Fibroblast of skin of scalp (primary cell): ENCODE data around the gene ALDH3A1.

Experiments used
- DNase-seq: peaks from one replicate; pipeline ENCODE4 v3.0.0-alpha.2; 2013

ALDH3A1 gene

DNA sequence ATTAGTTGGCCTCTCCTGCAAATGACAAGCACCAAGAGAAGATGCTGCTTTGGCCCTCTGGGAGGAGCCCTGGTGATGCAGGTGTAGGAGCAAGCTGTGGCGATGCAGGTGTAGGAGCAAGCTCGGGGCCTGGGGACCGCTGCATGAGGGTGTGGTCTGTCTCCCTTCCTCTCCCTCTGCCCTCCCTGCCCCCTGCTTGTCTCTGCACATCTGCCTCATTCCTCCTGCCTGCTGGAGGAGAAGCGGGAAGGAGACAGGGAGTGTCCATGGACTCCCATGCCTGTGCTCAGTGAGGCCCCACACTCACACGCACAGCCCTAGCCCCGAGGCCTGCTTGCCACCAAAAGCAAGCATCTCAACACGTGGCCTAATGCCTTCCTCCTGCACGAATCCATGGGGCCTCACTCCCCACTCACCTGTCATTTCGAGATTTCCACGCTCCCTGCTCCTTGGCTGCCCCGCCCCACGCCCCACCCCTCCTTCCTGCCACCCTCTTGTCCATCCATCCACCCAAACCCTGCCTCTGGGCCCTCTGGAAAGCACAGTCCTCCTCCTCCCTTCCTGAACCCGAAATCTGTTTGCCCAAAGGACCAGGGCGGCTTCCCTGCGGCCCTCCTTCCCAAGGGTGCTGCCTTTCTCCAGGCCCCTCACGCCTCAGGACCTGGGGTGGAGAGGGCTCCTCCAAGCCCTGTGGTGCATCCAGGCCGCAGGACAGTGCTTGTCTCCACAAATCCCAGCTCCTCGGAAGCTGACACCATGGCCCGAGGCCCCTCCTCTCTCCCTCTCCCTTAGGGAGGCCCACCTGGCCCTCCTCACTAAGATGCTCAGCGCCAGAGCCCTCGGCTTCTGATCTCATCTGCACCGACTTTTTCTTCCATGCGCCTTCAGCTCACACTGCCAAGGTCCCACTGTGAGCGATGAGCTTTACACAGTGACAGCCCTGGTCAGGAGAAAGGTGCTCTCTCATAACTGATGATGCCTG lies 11.8 kb upstream of the ALDH3A1 start:
- no peak for DNase-seq

DNA sequence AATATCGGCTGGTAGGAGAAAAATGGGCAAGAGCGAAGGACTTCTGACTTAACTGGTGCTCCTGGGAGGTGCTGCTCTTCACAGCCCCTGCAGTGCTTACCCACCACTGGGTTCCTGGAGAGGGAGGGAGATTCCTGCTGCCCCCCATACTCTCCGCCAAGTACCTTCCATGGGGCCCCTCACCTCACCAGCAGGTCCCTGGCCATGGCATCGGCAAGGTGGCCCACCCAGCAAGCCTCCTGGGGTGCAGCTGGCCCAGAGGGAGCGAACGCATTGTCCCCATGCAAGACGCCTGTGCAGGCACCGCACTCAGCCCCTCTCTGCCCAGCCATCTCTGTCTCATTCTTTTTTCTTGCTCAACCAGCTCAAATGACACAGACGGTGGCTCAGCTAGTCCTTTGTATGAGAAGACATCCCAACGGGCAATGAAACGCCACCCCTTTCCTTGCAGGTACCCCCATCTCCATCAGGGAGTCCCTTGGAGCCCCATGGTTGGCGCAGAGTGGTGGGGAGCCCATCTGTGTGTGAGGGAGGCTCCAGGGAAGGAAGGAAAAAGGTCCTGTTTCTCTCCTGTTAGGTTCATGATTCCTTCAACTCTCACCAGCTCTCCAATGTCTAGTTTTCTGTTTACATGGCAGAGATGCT lies 9.6 kb upstream of the ALDH3A1 start:
- no peak for DNase-seq

DNA sequence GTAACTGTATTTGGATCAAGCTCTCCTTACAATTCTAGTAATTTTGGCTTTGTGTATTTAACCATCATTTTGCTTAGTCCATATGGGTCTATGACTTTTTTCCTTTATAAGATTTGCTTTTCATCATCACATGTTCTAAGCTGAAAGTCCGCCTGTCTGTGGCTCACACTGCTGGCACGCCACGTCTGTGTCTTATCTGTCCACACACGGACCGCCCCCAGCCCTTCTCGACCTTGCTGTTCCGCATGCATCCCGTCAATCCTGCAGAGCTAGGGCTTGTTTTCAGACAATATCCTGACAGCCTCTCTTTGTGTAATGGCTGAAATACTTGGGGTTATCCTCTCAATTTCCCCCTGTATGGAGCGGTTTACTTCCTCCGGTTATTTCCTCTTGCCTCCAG lies 8.4 kb upstream of the ALDH3A1 start:
- DNase-seq, result no peak

DNA sequence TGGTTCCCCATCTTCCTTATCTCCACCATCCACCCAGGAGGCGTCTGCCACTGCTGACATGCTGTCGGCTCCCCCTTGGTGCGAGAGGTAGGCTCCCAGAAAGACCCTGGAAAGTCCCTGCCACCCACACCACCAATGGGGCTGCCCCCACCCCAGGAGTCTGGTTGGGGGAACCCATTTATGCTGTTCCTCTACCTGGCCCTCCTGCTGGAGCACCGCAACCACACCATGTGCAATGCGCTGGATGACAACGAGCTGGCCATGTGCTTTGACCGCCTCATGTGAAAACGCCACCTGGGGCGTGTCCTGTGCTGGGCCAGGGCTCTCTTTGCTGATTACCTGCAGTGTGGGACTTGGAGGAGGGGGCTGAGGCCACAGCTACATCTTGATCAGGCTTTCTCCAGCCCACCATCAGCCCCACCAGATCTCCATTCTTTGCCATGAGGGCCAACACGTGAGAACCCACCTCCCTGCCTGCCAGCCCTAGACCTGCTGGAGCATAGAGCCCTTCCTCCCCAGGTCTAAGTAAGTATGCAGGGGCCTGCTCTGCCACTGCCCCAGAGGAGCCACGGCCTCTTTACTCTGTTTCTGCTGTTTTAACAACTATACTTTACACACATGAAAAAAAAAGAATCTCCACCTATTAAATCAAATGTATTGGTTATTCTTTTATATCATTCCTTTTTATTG lies 7.9 kb upstream of the ALDH3A1 start:
- no peak for DNase-seq

DNA sequence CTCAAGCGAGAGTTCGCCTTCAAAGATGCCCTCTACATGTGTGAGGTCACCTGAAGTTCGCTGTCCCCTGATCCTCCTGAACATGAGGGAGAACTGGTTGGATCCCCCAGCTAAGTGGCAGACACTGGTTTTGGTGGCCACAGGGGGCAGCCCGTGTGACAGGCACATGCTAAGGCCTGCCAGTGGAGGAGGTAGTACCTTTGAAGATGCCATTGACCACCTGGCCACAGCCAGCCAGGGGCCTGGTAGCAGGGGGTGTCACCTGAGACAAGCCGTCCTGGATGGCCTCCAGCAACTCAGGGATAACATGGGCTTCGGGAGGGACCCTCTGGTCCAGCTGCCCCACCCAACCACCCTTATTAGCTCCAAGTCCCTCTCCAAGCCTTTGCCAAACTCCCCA lies 7.3 kb upstream of the ALDH3A1 start:
- DNase-seq, result no peak

DNA sequence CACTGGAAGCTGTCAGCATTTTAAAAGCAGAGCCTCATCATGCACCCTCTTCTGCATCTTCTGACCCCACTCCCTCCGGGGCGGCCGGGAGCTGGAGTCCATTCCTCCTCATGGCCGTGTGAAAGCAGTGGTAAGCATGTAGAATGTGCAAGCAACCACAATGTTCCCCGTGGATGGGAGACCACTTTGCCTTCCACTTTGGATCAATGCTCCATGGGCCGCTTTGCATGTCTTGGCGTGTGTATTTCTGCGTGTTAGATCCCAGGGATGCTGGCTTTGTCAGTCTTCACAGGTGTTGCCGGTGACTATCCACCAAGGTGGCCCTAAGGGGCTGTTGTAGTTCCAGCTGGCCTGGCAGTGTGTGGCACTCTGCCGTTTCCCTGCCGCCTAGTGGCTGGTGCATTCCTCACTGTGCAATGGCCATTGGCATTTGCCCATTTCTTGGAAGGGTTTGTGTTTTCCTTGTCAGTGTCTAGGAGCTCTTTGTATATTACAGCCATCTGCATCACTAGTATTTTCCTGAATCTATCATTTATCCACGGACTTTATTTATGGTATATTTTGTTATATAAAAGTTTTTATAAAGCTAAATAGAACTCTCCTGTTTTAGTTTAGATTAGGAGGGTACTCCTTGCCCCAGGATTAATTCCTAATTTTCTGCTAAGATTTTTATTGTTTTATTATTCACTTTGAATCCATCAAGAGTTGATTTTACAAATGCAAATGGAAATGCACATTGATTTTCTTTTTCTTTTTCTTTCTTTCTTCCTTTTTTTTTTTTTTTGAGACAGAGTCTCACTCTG lies 5.8 kb upstream of the ALDH3A1 start:
- DNase-seq, result peak; percentile 7

DNA sequence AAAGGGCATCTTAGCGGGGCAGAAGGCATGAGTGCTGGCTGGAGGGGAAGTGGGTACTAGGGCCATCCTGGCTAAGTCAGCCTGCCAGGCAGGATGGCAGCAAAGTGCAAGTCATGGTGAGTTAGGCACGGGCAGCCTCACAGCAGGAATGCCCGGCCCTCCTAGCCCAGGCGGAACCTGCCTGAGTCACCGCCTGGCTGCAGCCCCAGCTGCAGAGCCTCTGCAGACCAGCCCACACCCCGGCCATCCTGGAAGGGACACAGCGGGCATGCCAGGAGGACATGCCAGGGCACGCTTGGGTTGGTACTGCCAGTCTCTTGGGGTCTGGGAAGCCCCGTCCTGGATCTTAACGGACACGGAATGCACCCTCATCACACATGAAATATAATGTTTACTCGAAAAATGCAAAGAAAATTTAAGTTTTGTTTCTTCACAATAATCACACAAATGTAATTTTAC lies 5.0 kb upstream of the ALDH3A1 start:
- peak; percentile 49 for DNase-seq

DNA sequence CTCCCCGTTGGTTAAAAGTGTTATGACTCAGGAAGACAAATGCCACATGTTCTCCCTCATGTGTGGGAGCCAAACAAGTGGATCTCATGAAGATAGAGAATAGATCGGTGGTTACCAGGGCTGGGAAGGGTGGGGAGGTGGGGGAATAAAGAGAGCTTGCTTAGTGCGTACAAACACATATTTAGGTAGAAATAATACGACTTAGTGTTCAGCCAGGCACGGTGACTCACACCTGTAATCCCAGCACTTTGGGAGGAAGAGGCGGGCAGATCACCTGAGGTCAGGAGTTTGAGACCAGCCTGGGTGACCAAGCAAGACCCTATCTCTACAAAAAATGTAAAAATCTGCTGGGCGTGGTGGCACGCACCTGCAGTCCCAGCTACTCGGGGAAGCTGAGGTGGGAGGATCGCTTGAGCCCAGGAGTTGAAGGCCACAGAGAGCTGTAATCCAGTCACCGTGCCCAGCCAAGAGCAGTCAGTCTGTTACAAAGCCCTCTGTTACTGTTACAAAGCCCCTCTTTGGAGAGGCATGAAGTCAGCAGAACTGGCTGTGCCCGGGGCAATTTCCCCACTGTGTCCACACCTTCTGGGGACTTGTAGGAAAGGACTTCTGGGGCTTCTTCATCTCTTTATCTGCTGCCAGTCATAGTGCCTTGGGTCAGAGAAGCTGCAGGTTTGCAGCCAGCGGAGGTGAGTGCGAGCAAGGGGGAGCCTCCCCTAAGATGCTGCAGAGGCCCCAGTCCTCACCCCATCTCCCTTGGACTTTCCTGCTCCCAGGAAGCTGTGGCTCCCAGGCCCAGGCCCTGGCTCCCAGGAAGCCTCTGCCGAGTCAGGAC lies 4.3 kb upstream of the ALDH3A1 start:
- DNase-seq, result no peak

DNA sequence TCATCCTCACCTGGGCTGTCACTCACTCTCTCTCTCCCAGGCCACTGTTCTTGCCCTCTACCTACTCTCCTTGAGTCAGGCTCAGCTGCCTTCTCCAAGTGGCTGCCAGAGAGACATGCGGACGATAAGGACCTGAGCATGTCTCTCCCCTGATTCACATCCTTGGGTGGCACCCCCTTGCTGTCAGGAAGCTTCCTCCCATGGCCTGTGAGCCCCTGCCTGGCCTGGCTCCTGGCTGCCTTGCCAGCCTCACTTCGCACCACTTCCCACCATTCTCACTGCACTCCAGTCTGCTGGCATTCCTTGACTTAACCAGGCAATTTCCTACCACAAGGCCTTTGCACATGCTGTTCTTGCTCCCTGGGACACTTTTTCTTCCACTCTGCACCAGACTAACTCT lies 2.7 kb upstream of the ALDH3A1 start:
- no peak for DNase-seq

DNA sequence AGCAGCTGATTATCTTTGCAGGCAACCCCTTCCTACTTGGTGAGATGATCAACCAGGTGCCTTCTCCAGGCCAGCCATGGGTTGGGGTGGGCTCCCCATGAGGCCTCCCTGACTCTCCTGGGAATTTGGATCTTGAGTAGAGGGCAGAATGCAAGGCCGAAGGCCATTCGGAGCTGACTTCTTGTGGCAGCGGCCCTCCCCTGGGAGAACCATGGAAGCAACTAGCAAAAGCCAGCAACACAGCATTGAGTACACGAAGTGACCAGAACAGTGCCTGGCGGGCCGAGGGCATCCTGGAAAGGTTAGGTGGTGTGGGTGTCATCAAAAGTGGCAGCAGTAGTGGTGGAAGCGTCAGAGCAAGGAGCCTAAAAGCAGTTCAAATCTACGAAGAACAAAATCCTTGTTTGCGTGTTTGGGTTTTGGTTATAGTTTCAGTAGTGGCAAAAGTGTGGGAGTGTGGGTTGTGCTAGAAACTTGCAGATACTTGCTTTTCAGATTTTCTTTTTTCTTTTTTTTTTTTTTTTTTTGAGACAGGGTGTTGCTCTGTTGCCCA lies 2.0 kb upstream of the ALDH3A1 start:
- no peak for DNase-seq

DNA sequence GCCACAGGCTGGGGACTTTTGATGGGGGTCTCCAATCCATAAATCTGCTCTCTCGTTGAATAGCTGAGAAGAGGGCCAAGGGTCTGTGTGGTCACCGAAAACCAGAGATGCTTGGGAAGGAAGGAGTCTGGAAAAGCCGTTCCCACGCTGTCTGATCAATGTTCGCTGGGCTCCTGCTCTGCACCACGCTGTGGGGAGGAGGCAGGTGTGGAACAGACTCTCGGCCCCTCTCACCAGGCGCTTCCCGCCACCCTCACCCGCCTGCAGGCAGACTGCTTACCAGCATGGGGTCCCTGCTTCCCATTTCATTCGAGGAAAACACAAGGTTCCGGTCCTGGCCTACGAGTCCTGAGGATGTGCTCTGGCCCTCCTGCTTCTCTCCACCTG lies 702 bp upstream of the ALDH3A1 start:
- DNase-seq, result no peak

DNA sequence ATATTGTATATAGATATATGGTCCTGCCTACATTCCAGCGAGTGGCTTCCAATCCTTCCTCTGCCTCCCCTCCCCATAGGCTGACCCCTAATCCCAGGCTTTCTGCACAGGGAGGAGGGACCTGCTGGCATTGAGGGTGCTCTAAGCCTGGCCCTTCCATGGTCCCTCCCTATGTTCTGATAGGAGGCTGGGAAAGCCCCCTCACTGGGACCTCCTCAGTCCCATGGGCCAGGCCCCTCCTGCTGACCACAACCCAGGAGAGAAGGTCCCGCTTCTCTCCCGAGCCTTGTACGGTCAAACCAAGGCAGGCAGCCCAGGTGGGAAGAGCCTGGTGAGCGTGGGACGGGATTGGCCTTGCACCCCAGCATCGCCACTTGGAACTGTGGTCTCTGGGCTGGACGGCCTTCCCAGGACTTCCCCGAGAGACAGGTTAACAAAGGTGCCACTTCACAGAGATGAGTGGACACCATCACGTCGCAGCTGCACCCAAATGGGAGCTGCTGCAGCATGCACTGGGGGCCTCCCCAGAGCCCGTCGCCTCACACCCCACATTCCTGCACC lies 859 bp downstream of the ALDH3A1 start:
- DNase-seq, result no peak

DNA sequence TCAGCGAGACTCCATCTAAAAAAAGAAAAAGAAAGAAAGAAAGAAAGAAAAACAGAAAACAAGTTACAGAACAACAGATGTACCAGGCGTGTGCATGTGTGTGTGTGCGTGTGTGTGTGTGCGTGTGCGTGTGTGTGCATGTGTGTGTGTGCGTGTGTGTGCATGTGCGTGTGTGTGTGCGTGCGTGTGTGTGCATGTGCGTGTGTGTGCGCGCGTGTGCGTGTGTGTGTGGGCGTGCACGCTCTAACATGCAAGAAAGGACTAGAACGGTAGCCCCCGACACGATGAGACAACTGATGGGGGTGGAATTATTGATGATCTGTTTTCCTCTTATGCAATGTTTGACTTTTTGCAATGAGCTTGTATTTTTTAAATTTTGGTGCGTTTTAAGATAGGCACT lies 1.6 kb downstream of the ALDH3A1 start:
- no peak for DNase-seq

DNA sequence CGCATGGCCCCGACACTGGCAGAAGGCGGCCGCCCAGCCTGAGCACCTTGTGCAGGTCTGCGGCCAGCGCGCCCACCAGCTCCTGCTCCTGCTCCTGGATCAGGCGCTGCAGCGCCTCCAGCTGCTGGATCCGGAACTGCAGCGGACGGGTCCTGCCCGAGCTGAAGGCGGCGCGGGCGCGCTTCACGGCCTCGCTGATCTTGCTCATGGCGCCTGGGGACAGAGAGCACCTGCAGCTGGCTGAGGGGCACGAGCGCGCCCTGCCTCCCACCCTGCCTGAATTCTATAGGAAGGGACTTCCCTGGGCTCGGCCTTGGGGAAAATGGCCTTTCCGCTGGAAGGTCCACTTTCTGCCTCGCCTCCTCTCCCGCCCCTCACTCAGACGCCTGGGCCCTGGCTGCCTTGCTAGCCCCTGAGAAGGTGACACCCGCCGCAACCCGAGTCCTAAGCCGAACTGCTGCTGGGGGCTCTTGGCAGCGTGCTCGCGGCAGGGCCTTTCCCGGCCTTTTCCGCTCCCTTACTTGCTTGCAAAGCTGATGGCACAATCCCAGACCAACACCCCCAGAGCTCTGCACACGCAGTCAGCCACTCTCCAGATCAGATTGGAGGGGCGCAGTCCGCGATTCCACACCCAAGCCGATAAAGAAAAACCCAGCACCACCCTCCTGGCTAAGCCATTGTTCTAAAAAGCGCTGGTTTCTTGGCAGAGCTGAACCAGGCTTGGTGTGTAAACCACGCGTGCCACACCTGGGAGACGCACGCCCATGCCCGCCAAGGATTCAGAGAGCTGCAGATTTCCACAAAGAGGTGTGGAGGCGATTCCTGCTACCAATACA lies 3.0 kb downstream of the ALDH3A1 start:
- DNase-seq, result peak; percentile 50

DNA sequence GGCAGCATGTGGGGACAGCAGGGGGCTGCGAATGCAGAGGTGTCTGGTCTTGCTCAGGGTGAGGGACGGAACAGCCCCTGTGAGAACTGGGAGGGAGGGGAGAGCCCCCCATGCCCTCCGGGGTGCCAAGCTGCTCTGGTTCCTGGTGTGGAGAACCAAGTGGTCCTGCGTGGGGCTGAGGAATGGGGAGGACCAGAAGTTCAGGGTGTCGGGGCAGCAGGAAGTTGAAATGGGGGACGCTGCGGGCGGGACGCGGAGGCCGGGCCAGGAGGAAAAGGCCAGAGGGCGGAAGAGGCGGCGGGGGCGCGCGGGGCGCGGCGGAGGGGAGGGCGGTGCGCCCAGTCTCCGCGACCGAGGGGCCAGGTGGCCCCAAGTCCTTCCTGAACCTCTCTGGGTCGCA lies 3.6 kb downstream of the ALDH3A1 start:
- no peak for DNase-seq

DNA sequence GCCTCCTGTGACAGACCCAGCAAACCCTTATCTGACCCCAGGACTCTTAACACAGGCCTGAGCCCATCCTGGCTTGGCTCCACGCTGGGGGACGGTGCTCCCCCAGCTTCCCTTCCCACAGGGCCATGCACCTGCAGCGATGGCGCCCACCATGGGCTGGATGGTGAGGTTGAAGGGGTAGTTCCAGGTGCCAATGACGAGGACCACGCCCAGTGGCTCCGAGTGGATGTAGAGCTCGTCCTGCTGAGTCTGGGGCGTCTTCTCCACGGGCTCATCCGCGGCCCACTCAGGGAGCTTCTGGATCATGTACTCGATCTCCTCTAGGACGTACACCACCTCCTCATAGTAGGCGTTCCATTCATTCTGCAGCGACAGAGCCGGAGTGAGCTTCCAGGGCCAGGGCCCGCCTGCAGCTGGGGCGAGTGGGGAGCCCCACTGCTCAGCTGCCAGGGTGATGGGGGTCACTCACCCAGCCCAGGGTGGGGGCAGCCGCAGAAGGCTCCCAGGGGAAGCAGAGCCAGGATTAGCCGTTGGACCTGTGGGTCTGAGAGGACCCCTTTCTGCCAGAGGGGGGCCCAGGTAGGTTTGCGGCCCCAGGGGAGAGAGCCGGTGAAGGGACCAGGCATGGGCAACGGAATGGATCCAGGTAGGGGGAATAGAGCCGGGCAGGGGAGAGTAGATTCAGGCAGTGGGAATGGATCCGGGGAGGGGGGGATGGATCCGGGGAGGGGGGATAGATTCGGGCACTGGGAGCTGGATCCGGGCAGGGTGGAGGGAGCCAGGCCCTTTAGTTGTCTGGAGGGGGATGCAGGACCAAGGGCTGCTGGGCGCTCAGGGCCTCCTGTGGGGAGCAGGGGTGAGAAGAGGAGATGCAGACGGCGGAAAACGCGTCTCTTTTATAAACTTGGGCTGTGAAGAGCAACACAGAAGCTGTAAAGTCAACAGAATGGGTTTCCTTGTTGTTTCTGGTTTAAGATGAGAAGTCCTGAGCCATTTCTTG lies 4.7 kb downstream of the ALDH3A1 start:
- DNase-seq, result no peak

DNA sequence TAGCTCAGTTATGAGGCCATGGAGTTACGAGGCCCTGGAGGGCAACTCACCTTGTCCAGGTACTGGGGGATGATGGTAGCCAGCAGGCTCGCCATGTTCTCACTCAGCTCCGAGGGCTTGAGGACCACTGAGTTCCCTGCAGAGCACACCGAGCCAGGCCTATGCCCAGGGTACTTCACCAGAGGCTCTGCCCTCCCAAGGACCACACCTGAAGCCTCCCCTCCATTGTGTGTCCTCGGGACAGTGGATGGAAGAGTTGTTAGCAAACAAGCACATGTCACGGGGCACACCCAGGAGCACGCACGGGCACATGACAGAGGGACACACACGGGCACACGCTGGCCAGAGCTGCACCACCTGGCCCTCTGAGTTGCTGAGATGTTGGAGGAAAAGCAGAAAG lies 5.6 kb downstream of the ALDH3A1 start:
- no peak for DNase-seq

DNA sequence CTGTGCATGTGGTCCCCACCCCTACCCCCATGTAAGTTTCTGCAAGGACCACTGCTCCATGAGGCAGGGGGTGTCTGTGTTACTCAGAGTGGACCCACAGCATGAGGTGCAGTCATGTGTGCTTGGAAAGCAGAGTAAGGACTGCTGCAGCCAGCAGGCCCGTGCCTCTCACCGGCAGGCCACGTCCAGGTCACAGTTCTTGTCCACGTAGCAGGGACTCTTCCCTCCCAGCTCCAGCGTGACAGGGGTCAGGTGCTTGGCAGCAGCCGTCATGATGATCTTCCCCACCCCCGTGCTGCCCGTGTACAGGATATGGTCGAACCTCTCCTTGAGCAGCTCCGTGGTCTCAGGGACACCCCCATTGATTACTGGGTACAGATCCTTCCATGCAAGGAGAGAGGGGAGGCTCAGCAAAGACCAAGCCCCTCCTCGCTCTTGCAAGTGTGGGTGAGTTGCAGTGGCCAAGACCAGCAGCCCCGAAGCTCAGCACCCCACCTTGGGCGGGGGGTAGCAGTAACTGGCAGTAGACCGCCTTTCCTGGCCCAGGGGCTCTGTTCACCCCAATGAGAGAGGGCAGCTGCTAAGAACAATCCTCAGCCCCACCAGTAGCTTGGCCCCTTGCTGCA lies 6.2 kb downstream of the ALDH3A1 start:
- DNase-seq, result no peak
